ENCODE measurements around the gene MARS1. TPM values are rescaled to one million over a fixed set of nuclear protein-coding genes. Genes with fewer than 3 reads are reported as not detected.

The MARS1 gene
- total RNA-seq, 2 donors from 2014 or later = 336 to 446 TPM

DNA sequence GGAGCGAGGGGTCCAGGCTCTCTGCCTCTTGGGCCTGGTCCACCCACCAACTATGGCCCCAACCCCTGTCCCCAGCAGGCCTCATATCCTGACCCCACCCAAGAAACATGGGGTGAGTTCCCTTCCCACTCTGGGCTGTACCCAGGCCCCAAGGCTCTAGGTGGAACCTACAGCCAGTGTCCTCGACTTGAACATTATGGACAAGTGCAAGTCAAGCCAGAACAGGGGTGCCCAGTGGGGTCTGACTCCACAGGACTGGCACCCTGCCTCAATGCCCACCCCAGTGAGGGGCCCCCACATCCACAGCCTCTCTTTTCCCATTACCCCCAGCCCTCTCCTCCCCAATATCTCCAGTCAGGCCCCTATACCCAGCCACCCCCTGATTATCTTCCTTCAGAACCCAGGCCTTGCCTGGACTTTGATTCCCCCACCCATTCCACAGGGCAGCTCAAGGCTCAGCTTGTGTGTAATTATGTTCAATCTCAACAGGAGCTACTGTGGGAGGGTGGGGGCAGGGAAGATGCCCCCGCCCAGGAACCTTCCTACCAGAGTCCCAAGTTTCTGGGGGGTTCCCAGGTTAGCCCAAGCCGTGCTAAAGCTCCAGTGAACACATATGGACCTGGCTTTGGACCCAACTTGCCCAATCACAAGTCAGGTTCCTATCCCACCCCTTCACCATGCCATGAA, 16.8 kb upstream of the MARS1 start:
- peaks cover 48 to 51% of the 10 kb centered on the region in 2 donors for H3K4me1 Mint-ChIP-seq (ENCODE audit: low read depth in 2 of 2)
- H3K4me3 Mint-ChIP-seq = no peak overlapping the region
- DNase-seq (ENCODE audit: low spot score) (peak; percentile 39), ATAC-seq (no peak)
- H3K27ac Mint-ChIP-seq = peak overlapping the region in 1 of 2 donors; percentile 57
- H3K9me3 Mint-ChIP-seq = no peaks in the 10 kb centered on the region
- no peaks in the 10 kb centered on the region for H3K27me3 Mint-ChIP-seq
- H3K36me3 Mint-ChIP-seq = peaks cover 15% of the 10 kb centered on the region

DNA sequence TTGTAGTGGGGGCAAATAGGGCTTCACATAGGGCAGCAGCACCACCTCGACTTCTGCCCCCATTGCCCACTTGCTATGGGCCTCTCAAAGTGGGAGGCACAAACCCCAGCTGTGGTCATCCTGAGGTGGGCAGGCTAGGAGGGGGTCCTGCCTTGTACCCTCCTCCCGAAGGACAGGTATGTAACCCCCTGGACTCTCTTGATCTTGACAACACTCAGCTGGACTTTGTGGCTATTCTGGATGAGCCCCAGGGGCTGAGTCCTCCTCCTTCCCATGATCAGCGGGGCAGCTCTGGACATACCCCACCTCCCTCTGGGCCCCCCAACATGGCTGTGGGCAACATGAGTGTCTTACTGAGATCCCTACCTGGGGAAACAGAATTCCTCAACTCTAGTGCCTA, 16.2 kb upstream of the MARS1 start:
- Mint-ChIP-seq H3K36me3 (peaks cover 15% of the 10 kb centered on the region), H3K9me3 (no peaks in the 10 kb centered on the region), H3K27ac (peak overlapping the region; percentile 23 to 57), H3K4me1 (ENCODE audit: low read depth in 2 of 2) (peaks cover 53 to 57% of the 10 kb centered on the region in 2 donors), H3K4me3 (no peak overlapping the region), H3K27me3 (no peaks in the 10 kb centered on the region)
- DNase-seq (ENCODE audit: low spot score) (peak; percentile 44), ATAC-seq (no peak)

DNA sequence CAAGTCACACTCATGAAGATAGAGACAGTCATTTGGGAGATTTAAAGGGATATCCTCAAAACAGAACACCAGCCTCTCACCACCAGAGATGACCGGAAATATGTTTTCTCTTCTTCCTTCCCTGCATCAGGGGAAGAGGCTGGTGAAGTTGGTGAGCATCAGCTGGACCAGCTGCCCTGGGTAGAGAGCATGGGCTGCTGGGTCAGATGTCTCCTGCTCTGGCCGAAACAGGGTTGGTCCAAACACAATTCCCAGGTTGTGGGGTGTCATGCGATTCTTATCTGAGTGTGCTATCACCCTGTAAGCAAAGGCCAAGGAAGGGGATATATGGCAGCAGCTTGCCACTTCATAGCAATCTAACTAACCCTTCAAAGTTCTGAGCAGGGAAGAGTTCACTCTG, 15.5 kb upstream of the MARS1 start:
- Mint-ChIP-seq H3K36me3 (peaks cover 15% of the 10 kb centered on the region), H3K4me3 (no peak overlapping the region), H3K9me3 (no peaks in the 10 kb centered on the region), H3K27ac (peak overlapping the region; percentile 23 to 81), H3K27me3 (no peaks in the 10 kb centered on the region), H3K4me1 (ENCODE audit: low read depth in 2 of 2) (peaks cover 60 to 61% of the 10 kb centered on the region in 2 donors)
- ATAC-seq (no peak), DNase-seq (ENCODE audit: low spot score) (no peak)

DNA sequence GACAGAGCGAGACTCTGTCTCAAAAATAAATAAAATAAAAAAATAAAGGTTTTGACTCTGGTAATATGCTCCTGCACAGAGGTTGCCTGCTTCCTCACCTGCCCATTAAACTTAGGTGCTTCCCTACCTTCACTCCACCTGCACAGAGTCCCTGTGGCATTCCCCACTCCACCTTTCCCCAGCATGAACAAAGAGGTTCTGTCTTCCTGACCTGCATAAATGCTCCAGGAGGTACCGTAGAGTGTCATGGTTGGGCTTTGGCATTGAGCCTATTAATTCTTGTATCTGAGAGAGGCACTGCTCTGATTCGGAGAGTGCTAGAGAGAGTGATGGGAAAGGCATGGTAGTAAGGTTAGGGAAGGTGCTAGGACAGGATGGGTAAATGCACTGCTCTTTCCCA, 14.5 kb upstream of the MARS1 start:
- Mint-ChIP-seq H3K36me3 (peaks cover 15% of the 10 kb centered on the region), H3K27ac (peak overlapping the region; percentile 77 to 87), H3K27me3 (no peaks in the 10 kb centered on the region), H3K4me1 (ENCODE audit: low read depth in 2 of 2) (peaks cover 62 to 67% of the 10 kb centered on the region in 2 donors), H3K9me3 (no peaks in the 10 kb centered on the region), H3K4me3 (peak overlapping the region; percentile 75)
- no peak for ATAC-seq
- no peak for DNase-seq (ENCODE audit: low spot score)

DNA sequence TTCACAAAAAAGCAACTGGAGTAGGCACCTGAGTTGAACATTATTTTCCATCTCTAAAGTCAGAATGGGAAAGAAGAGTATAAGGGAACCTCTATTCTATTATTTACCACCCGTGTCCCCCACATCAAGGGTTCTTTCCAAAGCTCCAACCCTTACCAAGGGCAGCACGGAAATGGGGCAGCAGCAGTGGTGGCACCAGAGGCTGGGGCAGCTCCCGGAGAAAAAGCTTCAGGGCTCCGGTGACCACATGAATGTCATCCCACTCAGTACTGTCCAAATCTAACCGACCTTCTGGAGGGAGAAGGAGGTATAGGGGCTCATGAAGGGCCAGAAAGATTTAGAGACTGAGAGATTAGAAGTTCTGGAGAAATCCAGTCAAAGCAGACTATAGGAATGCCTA, 14.0 kb upstream of the MARS1 start:
- Mint-ChIP-seq H3K27ac (peak overlapping the region; percentile 77 to 87), H3K4me1 (ENCODE audit: low read depth in 2 of 2) (peaks cover 66 to 70% of the 10 kb centered on the region in 2 donors), H3K9me3 (no peaks in the 10 kb centered on the region), H3K4me3 (peak overlapping the region; percentile 75), H3K36me3 (peaks cover 15% of the 10 kb centered on the region), H3K27me3 (no peaks in the 10 kb centered on the region)
- ATAC-seq (no peak), DNase-seq (ENCODE audit: low spot score) (peak; percentile 6)

DNA sequence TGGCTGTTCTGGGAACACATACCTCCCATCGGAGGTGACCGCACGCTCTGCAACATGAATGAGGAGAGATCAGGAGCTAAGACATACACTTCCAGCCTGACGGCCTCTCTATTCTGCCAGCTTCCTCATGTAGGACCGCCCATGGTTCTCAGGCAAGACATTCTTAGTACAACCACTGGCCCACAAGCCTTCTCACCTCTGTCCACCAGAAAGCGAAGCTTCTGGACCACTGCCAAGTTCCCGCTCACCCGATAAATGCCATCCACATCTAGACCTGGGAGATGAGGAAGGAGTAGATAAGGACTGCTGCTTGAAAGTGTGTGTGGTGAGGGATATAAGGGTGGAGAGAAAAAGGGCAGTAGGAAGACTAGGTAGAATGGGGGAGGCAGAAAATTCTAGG, 13.4 kb upstream of the MARS1 start:
- peak overlapping the region; percentile 75 for H3K4me3 Mint-ChIP-seq
- no peaks in the 10 kb centered on the region for H3K9me3 Mint-ChIP-seq
- ATAC-seq = no peak
- H3K27me3 Mint-ChIP-seq = no peaks in the 10 kb centered on the region
- H3K4me1 Mint-ChIP-seq (ENCODE audit: low read depth in 2 of 2) = peaks cover 67 to 70% of the 10 kb centered on the region in 2 donors
- DNase-seq (ENCODE audit: low spot score) = no peak
- peaks cover 15% of the 10 kb centered on the region for H3K36me3 Mint-ChIP-seq
- peak overlapping the region; percentile 77 to 87 for H3K27ac Mint-ChIP-seq

DNA sequence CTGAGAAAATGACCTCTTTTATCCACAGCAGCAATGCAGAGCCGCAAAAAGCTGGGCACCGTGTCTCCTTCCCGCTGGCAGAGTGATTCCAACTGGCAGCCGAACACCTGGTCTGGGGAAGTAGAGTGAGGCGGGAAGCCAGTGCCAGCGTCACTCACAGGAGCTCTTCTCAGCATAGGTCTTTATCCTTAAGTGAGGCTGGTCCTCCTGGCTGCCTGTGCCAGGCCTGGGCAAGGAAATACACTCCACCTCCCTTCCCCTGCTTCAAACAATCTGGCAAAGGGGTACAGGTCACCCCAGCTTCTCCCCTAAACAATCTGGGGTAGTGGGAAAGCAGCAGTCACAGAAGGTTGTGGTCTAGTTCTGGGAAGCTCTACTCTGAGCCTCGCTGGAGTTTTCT, 13.0 kb upstream of the MARS1 start:
- peak overlapping the region; percentile 75 for H3K4me3 Mint-ChIP-seq
- H3K27me3 Mint-ChIP-seq = no peaks in the 10 kb centered on the region
- peaks cover 15% of the 10 kb centered on the region for H3K36me3 Mint-ChIP-seq
- H3K4me1 Mint-ChIP-seq (ENCODE audit: low read depth in 2 of 2) = peaks cover 69 to 74% of the 10 kb centered on the region in 2 donors
- DNase-seq (ENCODE audit: low spot score) (no peak), ATAC-seq (no peak)
- peak overlapping the region; percentile 77 to 87 for H3K27ac Mint-ChIP-seq
- no peaks in the 10 kb centered on the region for H3K9me3 Mint-ChIP-seq

DNA sequence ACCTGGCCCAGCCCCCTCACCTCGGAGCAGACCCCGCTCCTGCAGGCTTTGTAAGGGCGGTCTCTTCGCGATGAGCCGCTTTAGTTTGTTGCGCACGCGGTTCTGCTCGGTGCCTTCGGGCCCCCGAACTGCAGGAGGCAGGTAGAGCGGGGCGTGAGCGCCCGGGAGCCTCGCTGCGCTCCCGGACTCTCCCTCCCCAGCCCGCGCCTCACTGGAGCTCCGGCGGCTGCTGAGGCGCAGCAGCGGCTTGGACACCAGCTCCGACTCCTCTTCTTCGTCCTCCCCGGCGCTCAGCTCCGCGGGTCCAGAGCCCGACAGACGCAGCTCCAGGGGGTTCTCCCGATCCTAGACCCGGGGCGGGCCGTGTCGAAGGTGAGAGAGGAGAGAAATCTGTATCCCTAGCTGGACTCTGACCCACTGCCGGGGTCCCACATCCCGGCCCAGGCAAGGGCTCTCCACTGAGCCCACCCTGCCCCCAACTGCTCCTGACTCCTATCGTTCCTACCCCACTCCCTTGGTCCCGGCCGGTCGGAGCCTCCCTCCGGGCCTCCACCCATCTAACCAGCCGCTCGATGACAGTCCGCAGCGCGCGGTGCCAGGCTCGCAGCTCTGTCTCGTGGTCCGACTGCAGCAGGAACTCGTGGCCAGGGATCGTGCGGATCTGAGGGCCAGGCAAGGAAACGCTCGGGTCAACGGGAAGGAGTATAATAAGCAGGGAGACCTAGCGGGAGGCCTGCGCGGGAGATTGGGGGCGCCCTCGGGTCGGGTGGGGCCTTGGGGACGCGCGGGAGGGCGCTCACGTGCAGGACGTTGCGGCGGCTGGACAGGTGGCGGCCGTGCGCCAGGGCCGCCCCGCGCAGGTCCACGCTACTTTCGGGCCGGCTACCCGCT, 12.4 kb upstream of the MARS1 start:
- H3K36me3 Mint-ChIP-seq = peaks cover 15% of the 10 kb centered on the region
- peaks cover 68 to 81% of the 10 kb centered on the region in 2 donors for H3K4me1 Mint-ChIP-seq (ENCODE audit: low read depth in 2 of 2)
- H3K27ac Mint-ChIP-seq = peak overlapping the region; percentile 98 to 100
- H3K9me3 Mint-ChIP-seq = no peaks in the 10 kb centered on the region
- DNase-seq (ENCODE audit: low spot score) = no peak
- no peak for ATAC-seq
- peak overlapping the region; percentile 89 for H3K4me3 Mint-ChIP-seq
- no peaks in the 10 kb centered on the region for H3K27me3 Mint-ChIP-seq

DNA sequence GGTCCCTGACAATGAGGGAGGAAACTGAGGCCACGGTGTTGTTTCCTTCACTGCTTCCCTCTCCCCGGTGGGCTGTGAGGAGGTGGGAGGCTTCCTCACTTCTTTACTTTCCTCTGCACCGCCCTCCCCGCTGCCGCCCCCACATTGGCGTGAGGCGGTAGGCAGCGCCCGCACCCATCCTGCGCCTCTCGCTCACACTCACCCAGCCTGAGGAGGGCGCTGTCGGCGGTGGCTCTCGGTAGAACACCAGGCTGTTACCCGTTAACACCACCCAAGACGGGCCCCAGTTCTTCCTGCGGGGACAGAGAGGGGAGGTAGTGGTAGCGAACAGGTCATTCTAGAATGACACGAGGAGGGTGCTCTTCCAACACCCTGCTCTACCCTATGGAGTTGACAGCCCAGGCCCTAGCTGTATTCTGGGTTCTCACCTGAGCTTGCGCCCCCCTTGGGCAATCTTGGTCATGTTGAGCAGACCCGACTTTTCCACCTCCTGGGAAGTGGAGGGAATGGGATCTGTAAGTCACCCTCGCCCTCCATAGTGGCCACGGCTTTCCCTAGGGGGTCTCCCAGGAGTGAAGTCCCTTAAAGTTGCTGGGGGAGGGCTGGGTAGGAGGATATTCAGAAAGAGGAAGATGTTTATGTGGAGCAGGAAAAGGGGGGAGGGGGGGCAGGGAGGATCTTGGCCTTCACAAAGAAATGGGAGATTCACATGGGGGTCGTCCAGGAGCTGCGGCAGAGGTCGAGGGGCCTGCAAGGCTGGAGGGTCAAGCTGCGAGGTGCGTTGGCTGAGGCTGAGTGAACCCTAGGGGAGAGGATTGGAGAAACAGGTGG, 11.5 kb upstream of the MARS1 start:
- ATAC-seq (peak; percentile 46 to 63), DNase-seq (ENCODE audit: low spot score) (peak; percentile 79)
- peak overlapping the region; percentile 89 for H3K4me3 Mint-ChIP-seq
- peaks cover 73 to 89% of the 10 kb centered on the region in 2 donors for H3K4me1 Mint-ChIP-seq (ENCODE audit: low read depth in 2 of 2)
- no peaks in the 10 kb centered on the region for H3K9me3 Mint-ChIP-seq
- no peaks in the 10 kb centered on the region for H3K27me3 Mint-ChIP-seq
- H3K27ac Mint-ChIP-seq = peak overlapping the region; percentile 98 to 100
- H3K36me3 Mint-ChIP-seq = peaks cover 15% of the 10 kb centered on the region

DNA sequence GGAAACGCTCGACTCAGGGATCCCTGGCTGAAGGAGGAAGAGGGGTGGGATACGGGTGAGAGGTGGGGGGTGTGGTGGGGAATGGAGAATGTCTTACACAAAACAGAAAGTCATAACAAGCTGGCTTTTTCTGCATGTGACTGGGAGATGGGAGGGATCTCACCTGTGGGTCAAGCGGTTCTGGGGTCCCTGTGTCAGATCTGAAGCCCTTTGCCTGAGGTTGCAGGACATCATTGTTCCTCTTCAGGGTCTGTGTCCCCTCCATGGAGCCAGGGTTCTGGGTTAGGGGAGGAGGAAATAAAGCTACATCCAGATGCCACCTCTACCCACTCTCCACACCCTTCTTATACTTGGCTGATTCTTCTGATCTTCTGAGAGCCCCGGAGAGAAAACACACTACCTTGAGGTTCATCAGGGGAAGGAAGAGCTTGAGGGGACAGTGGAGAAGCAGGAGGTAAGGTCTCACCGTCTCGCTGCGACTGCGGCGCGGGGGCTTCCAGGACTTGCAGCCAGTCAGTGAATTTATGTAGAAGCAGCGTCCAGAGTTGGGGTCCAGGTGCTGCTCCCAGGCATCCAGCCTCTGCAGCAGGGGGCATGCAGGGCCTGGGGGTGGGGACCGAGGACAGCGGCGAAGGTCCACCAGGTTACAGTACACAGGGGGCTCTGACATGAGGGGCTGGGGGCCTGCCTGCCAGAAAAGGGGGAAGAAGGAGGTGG, 10.7 kb upstream of the MARS1 start:
- no peaks in the 10 kb centered on the region for H3K27me3 Mint-ChIP-seq
- peaks cover 73 to 90% of the 10 kb centered on the region in 2 donors for H3K4me1 Mint-ChIP-seq (ENCODE audit: low read depth in 2 of 2)
- peak overlapping the region; percentile 98 to 100 for H3K27ac Mint-ChIP-seq

DNA sequence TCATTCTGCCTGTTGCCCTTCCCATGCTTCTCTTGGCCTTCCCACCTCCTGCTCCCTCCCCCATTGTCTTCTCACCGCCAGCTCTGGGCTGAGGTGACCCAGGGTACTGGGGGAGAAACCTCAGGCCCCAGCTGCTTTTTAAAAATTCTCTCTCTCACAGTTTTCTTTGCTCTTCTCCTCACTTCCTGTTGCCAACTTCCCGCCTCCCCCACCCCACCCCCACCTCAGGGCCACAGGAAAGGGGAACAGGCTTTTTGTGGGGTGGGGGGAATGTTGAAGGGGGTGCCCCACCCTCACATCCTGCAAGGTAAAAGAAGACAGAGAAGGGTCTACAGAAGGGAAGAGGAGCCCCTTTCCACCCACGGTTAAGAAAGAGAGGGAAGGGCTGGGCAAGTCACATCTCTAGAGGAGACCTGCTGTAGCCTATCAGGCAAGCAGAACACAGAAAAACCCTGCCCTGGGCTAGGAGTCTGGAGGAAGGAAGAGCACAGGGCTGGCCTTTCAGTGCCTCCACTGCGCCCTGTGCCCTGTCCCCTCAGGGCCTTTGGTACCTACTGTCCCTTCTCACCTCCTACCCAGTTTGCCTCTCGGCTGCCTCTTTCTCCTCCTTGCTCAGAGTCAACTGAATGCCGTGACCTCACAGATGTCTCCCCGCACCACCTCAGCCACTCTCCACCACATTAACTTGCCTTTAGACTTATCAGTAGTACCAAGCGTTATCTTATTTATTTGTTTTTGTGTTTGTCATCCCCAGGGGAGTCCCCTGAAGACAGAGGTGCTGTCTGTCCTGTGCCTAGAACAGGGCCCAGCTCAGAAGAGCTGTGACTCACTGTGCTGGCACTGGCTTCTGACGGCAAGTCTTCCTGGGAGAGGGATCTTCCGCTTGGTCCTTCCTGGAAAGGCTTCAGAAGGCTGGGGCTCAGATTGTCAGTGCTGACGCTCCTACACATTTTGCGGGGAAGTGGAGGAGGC, 9.9 kb upstream of the MARS1 start:
- peaks cover 15% of the 10 kb centered on the region for H3K36me3 Mint-ChIP-seq

More for the DNA sequence above, 10.7 kb upstream of the MARS1 start:
- no peak for ATAC-seq
- no peak for DNase-seq (ENCODE audit: low spot score)
- peak overlapping the region; percentile 89 for H3K4me3 Mint-ChIP-seq
- peaks cover 15% of the 10 kb centered on the region for H3K36me3 Mint-ChIP-seq
- no peaks in the 10 kb centered on the region for H3K9me3 Mint-ChIP-seq

DNA sequence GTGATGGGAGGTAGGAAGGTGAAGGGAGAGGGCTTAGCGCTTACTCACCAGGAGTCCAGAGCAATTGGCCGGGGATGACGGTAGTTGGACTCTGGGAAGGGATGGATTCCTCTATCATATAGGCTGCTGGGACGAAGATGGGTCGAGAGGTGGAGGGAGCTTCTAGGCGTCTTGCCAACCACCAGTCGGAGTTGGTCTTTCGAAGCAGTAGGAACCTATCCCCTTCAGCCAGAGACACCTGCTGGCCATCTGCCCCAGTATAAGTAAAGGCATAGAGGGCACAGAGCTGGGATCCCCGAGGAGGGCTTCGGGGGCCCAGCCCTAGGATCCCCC, 8.9 kb upstream of the MARS1 start:
- ATAC-seq (peak; percentile 10 to 25), DNase-seq (ENCODE audit: low spot score) (no peak)
- peaks cover 67 to 81% of the 10 kb centered on the region in 2 donors for H3K4me1 Mint-ChIP-seq (ENCODE audit: low read depth in 2 of 2)
- H3K4me3 Mint-ChIP-seq = peak overlapping the region; percentile 89
- peaks cover 9% of the 10 kb centered on the region for H3K36me3 Mint-ChIP-seq
- H3K27ac Mint-ChIP-seq = peak overlapping the region; percentile 98 to 100
- H3K9me3 Mint-ChIP-seq = no peaks in the 10 kb centered on the region
- no peaks in the 10 kb centered on the region for H3K27me3 Mint-ChIP-seq

More for the DNA sequence above, 9.9 kb upstream of the MARS1 start:
- no peaks in the 10 kb centered on the region for H3K27me3 Mint-ChIP-seq
- H3K9me3 Mint-ChIP-seq = no peaks in the 10 kb centered on the region
- H3K27ac Mint-ChIP-seq = peak overlapping the region; percentile 98 to 100
- peak overlapping the region; percentile 89 for H3K4me3 Mint-ChIP-seq
- ATAC-seq (peak; percentile 55 to 67), DNase-seq (ENCODE audit: low spot score) (no peak)
- peaks cover 67 to 83% of the 10 kb centered on the region in 2 donors for H3K4me1 Mint-ChIP-seq (ENCODE audit: low read depth in 2 of 2)

All from natural killer cell treated with Interleukin-12 subunit alpha and Interleukin-12 subunit beta and Interleukin-15 and Interleukin-18, amount 100 ng/mL, for 72 hours (primary cell).